Gastrocnemius medialis (tissue), 4 donors: ENCODE results near the gene PDIA3. TPM values are rescaled to one million over a fixed set of nuclear protein-coding genes. Genes with fewer than 3 reads are reported as not detected.
A peak's percentile ranks its signal among the peaks of the same experiment; 100 is the strongest.
"Not testable (repeated sequence)": the region's sequence is repeated elsewhere in the genome, so short reads cannot be mapped to it uniquely, and the experiment has no call there.

ENCODE experiments used
- ATAC-seq, 2 donors: fragments of 150-250 bp; one replicate each; pipeline ENCODE4 v1.9.1; 2016
- DNase-seq, 2 donors: peaks; one replicate each; pipeline ENCODE4 v3.0.0-alpha.2; 2019
- H3K27ac ChIP-seq, 4 donors: fragments of 200-600 bp; sonication (generic); 1 replicate in 1 of 4; 2 replicates in 3 of 4; pipeline ENCODE4 v1.5.1; 2016 to 2018; ENCODE audit warnings: mild to moderate bottlenecking in 2 of 4, moderate library complexity in 1 of 4
- H3K27me3 ChIP-seq, 3 donors: fragments of 200-600 bp; sonication (generic) in 2 of 3; 1 replicate in 1 of 3; 2 replicates in 2 of 3; pipeline versions ENCODE4 v1.5.1 to v1.6.0; 2016 to 2019; ENCODE audit warnings: mild to moderate bottlenecking in 1 of 3, moderate library complexity in 1 of 3
- H3K36me3 ChIP-seq, 2 donors: fragments of 200-600 bp; sonication (generic) in 1 of 2; one replicate each; pipeline ENCODE4 v1.5.1; 2017 to 2018
- H3K4me1 ChIP-seq, 2 donors: fragments of 200-600 bp; sonication (generic) in 1 of 2; one replicate each; pipeline ENCODE4 v1.5.1; 2016 to 2017; ENCODE audit warnings: mild to moderate bottlenecking in 2 of 2
- H3K4me3 ChIP-seq, 4 donors: fragments of 200-600 bp; sonication (generic) in 3 of 4; 1 replicate in 1 of 4; 2 replicates in 3 of 4; pipeline ENCODE4 v1.5.1; 2016 to 2019; ENCODE audit warnings: mild to moderate bottlenecking in 2 of 4
- H3K9me3 ChIP-seq, 3 donors: fragments of 200-600 bp; sonication (generic) in 2 of 3; 1 replicate in 1 of 3; 2 replicates in 2 of 3; pipeline ENCODE4 v1.5.1; 2016 to 2019
- POLR2A ChIP-seq, 2 donors: fragments of 450-650 bp; IDR thresholded peaks; one replicate each; pipeline ENCODE4 v1.6.1; 2017; ENCODE audit warnings: antibody characterized with exemption in 2 of 2, mild to moderate bottlenecking in 2 of 2, moderate library complexity in 2 of 2
- in situ Hi-C, 4 donors: fragments of 200-750 bp; cut with MboI; loops; one replicate each; pipeline versions ENCODE4 v1.15.0 to v1.8.0; 2017; ENCODE audit warnings: low sequenced_read_pairs in 4 of 4
- intact Hi-C: fragments of 100-400 bp; cut with DNase I; formaldehyde crosslinking; loops from one replicate; pipeline ENCODE4 v1.15.1; 2023; ENCODE audit warnings: low total_unique reads
- total RNA-seq, 4 donors: library from RNA; depleted of rRNA; stranded (reverse); fragments of >200 nt; gene quantifications; one replicate each; pipeline versions ENCODE4 v1.1.0 to v1.2.3, GENCODE V29; 2016
- TF ChIP-seq, protein P1 (sequence below), 5 experiments: fragments of 450-650 bp in 3 of 5; fragments of 200-600 bp in 2 of 5; sonication (generic) in 2 of 5; IDR thresholded peaks in 4 of 5; conservative IDR thresholded peaks in 1 of 5; 1 replicate in 4 of 5; 2 replicates in 1 of 5; pipeline ENCODE4 v1.5.1; 2016 to 2019; ENCODE audit warnings: antibody characterized with exemption in 5 of 5, mild to moderate bottlenecking in 3 of 5, moderate library complexity in 3 of 5

Gene PDIA3
- total RNA-seq, result 10 to 100 TPM; 26.6 to 45.1 (median 30.3) TPM

DNA sequence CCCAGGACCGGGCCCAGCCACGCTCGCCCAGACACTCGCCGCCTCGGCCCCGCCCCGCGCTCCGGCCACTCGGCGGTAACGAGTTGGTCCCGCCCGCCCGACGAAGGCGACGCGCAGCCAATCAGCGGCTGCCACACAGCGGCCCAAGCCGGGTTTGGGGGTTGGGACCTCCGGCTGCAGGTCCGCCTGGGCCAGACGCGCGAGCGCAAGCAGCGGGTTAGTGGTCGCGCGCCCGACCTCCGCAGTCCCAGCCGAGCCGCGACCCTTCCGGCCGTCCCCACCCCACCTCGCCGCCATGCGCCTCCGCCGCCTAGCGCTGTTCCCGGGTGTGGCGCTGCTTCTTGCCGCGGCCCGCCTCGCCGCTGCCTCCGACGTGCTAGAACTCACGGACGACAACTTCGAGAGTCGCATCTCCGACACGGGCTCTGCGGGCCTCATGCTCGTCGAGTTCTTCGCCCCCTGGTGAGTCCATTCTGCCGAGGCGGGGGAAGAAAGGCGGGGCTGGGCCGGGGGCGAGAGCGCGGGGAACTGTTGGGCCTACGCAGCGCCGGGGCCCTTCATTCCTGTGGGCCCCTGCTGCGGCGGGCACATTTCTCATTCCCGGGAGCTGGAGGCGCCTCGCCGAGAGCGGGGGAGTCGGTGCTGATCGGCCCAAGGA lies at the start of gene PDIA3:
Gene PDIA3, plus strand, starts transcription at position 194 of the 658 bp plus-strand sequence. Its CDS starts 102 bp downstream, at position 296.
- in situ Hi-C loops, H3K9me3 ChIP-seq, H3K27me3 ChIP-seq, H3K36me3 ChIP-seq: not testable (repeated sequence)
- peak within 1 kb of the TSS; percentile 89 to 96 (median 94) for H3K27ac ChIP-seq
- intact Hi-C loops, result loop anchor here (2.0 kb wide), 1 partner anchor 30 kb away; the partner anchor contains the start of gene ELL3
- peak; percentile 90 to 91 for DNase-seq
- H3K4me1 ChIP-seq, result peaks cover 18 to 20% of the 10 kb centered on the region in 2 donors
- peak within 1 kb of the TSS; percentile 87 to 100 (median 93) for H3K4me3 ChIP-seq
- peak; percentile 96 to 97 for TF ChIP-seq POLR2A (IDR thresholded peaks at IDR 0.05)
- TF ChIP-seq, protein P1, sequence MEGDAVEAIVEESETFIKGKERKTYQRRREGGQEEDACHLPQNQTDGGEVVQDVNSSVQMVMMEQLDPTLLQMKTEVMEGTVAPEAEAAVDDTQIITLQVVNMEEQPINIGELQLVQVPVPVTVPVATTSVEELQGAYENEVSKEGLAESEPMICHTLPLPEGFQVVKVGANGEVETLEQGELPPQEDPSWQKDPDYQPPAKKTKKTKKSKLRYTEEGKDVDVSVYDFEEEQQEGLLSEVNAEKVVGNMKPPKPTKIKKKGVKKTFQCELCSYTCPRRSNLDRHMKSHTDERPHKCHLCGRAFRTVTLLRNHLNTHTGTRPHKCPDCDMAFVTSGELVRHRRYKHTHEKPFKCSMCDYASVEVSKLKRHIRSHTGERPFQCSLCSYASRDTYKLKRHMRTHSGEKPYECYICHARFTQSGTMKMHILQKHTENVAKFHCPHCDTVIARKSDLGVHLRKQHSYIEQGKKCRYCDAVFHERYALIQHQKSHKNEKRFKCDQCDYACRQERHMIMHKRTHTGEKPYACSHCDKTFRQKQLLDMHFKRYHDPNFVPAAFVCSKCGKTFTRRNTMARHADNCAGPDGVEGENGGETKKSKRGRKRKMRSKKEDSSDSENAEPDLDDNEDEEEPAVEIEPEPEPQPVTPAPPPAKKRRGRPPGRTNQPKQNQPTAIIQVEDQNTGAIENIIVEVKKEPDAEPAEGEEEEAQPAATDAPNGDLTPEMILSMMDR (IDR thresholded peaks at IDR 0.05 in 4 of 5, conservative IDR thresholded peaks at IDR 0.05 in 1 of 5), result peak in 2 of 5 experiments; percentile 16 to 30
- ATAC-seq, result peak; percentile 95 to 97

- H3K9me3 ChIP-seq, result no peaks in the 10 kb centered on the region
- no peak for ATAC-seq
- no peak overlapping the region for H3K27ac ChIP-seq
- no peaks in the 10 kb centered on the region for H3K4me1 ChIP-seq
- no peaks in the 10 kb centered on the region for H3K27me3 ChIP-seq
- in situ Hi-C loops, result no loop called here
- TF ChIP-seq POLR2A (IDR thresholded peaks at IDR 0.05), result no peak
- TF ChIP-seq, protein P1 (IDR thresholded peaks at IDR 0.05 in 4 of 5, conservative IDR thresholded peaks at IDR 0.05 in 1 of 5), result no peak
- H3K36me3 ChIP-seq, result no peaks in the 10 kb centered on the region
- no peak overlapping the region for H3K4me3 ChIP-seq
- no peak for DNase-seq
- intact Hi-C loops, result no loop called here
These were observed 44.1 kb upstream of the PDIA3 start for GRCh38 chr15:43702174-43702573.

- H3K4me3 ChIP-seq, result no peak overlapping the region
- H3K36me3 ChIP-seq, result no peaks in the 10 kb centered on the region
- no peaks in the 10 kb centered on the region for H3K9me3 ChIP-seq
- no peak for ATAC-seq
- intact Hi-C loops, result no loop called here
- H3K27ac ChIP-seq, result no peak overlapping the region
- TF ChIP-seq, protein P1 (IDR thresholded peaks at IDR 0.05 in 4 of 5, conservative IDR thresholded peaks at IDR 0.05 in 1 of 5), result no peak
- DNase-seq, result no peak
- no peaks in the 10 kb centered on the region for H3K4me1 ChIP-seq
- in situ Hi-C loops, result no loop called here
- H3K27me3 ChIP-seq, result no peaks in the 10 kb centered on the region
These were observed 43.4 kb upstream of the PDIA3 start for GRCh38 chr15:43702701-43703424.

GRCh38 chr15:43710431-43711131 lies 35.7 kb upstream of the PDIA3 start:
- H3K36me3 ChIP-seq, H3K27me3 ChIP-seq, intact Hi-C loops, H3K4me3 ChIP-seq, H3K4me1 ChIP-seq, H3K9me3 ChIP-seq, DNase-seq, H3K27ac ChIP-seq, ATAC-seq, in situ Hi-C loops: not testable (repeated sequence)

DNA sequence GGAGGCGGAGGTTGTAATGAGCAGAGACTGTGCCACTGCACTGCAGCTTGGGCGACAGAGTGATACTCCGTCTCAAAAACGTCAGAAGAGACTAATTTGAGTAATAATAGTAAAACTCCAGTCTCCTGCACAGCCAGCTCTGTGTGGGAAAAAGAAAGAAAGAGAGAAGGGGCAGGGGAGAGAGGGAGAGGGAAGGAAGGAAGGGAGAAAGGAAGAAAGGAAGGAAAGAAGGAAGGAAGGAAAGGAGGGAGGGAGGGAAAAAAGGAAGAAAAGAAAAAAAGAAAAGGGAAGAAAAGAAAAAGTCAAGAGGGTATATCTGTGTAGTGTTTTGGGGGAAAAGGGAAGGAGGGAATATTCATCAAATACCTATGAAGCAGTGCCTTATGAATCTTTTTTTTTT lies 23.1 kb upstream of the PDIA3 start:
- no peak overlapping the region for H3K4me3 ChIP-seq
- no peaks in the 10 kb centered on the region for H3K36me3 ChIP-seq
- ATAC-seq (no peak), DNase-seq (no peak)
- no peaks in the 10 kb centered on the region for H3K4me1 ChIP-seq
- no peaks in the 10 kb centered on the region for H3K9me3 ChIP-seq
- H3K27me3 ChIP-seq, result peaks cover 0 to 3% (median 0%) of the 10 kb centered on the region in 3 donors
- H3K27ac ChIP-seq, result no peak overlapping the region
- in situ Hi-C loops, result no loop called here
- TF ChIP-seq POLR2A (IDR thresholded peaks at IDR 0.05), result no peak
- TF ChIP-seq, protein P1 (IDR thresholded peaks at IDR 0.05 in 4 of 5, conservative IDR thresholded peaks at IDR 0.05 in 1 of 5), result no peak
- intact Hi-C loops, result no loop called here

DNA sequence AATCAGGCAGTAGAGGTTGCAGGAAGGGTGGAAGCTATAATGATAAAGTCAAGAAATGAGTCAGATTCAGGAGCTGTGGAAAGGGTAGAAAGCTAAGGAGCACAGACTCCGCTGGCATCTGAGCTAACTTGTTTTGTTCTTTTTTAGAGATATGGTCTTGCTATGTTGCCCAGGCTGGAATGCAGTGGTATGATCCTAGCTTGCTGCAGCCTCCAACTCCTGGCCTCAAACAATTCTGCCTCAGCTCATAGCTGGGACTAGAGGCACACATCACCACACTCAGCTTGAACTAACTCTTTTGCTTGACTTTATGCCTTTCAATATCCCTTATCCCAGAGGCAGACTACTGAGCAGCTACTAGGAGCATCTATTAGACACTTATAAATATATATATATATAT lies 19.9 kb upstream of the PDIA3 start:
- H3K4me3 ChIP-seq, ATAC-seq, H3K9me3 ChIP-seq, H3K36me3 ChIP-seq, H3K27ac ChIP-seq, intact Hi-C loops, H3K4me1 ChIP-seq, in situ Hi-C loops, H3K27me3 ChIP-seq, DNase-seq: not testable (repeated sequence)

- intact Hi-C loops, H3K27ac ChIP-seq: not testable (repeated sequence)
These were observed 18.0 kb upstream of the PDIA3 start for GRCh38 chr15:43728053-43728725.

More at GRCh38 chr15:43728053-43728725, 18.0 kb upstream of the PDIA3 start:
- H3K36me3 ChIP-seq, H3K9me3 ChIP-seq, H3K27me3 ChIP-seq, in situ Hi-C loops, H3K4me1 ChIP-seq, H3K4me3 ChIP-seq, ATAC-seq, DNase-seq: not testable (repeated sequence)
